Adipocyte (in vitro differentiated cells): ENCODE results near the gene KIRREL3.

Experiments
- DNase-seq: peaks from one replicate; pipeline ENCODE4 v3.0.0-alpha.2; 2015; ENCODE audit warnings: low read depth
- H3K27me3 ChIP-seq: replicated peaks from 2 replicates; pipeline ENCODE4 v1.7.0; 2013; ENCODE audit warnings: mild to moderate bottlenecking, low read length, moderate library complexity; ENCODE audit not compliant: control insufficient read depth, insufficient read depth
- H3K36me3 ChIP-seq: 2 replicates; pipeline ENCODE4 v1.7.0; 2013; ENCODE audit warnings: low read length, mild to moderate bottlenecking, moderate library complexity; ENCODE audit not compliant: control insufficient read depth, insufficient read depth, severe bottlenecking
- H3K4me1 ChIP-seq: 2 replicates; pipeline ENCODE4 v1.7.0; 2013; ENCODE audit warnings: mild to moderate bottlenecking, low read length, moderate library complexity; ENCODE audit not compliant: control insufficient read depth, insufficient read depth
- H3K4me3 ChIP-seq: 2 replicates; pipeline ENCODE4 v1.7.0; 2013; ENCODE audit warnings: mild to moderate bottlenecking, low read length, moderate library complexity
- H3K9ac ChIP-seq: 2 replicates; pipeline ENCODE4 v1.7.0; 2013; ENCODE audit warnings: mild to moderate bottlenecking, low read length, moderate library complexity
- H3K9me3 ChIP-seq: 2 replicates; pipeline ENCODE4 v1.7.0; 2013; ENCODE audit warnings: mild to moderate bottlenecking, low read length, moderate library complexity; ENCODE audit not compliant: control insufficient read depth

The KIRREL3 gene

DNA sequence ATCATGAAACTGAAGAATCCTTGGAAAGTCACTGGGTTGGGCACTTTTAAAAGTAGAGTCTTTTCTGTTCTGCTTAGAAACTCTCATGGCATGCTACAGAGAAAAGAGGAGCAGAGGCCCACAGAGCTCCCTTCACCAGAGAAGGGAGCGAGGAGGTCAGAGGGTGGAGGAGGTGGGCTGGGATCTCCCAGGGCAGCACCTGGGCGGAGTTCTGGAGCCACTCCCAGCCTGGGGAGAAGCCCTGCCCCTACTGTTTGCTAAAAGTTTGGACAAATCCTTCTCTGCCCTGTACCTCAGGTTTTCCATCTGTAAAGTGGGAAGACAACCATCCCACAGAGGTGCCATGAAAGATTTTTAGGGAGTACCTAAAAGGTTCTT is 299.1 kb downstream of the KIRREL3 start:
- no peaks in the 10 kb centered on the region for H3K36me3 ChIP-seq
- no peaks in the 10 kb centered on the region for H3K4me1 ChIP-seq
- peak; percentile 38 for DNase-seq
- H3K9me3 ChIP-seq, result no peaks in the 10 kb centered on the region
- H3K27me3 ChIP-seq, result no peaks in the 10 kb centered on the region
- H3K4me3 ChIP-seq, result no peak overlapping the region
- H3K9ac ChIP-seq, result no peak overlapping the region

DNA sequence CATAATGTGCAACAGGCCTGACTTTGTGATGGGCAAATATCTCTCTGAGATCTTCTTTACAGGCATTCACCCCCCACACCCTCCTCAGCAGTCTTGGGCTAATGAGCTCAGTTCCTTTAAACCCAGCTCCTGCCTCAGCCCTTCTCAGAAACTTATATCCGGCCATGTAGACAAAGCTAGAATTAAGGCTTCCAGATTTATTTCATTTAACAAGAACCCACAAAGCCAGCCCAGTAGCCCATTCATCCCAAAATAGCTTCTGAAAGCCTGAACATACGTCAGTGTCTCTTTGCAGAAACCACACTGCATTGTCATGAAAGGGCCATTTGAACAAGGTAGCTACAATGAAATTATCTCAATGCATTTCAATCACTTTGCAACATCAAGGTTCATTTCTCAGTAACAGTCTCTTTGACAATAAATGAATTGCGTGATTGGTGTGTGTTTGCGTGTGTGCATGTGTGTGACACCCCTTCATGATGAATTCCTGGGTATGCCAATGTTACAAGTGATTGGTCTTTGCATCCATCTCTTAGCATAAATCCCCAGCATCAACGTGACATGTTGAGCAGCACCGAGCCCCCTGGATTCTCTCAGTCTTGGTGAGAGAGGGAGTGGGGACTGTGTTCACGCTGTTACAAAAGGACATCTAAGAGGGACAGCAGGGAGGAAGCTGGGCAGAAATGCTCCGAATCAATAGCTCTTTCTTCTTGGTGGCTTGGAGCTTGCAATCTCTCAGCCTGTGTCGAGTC is 299.6 kb downstream of the KIRREL3 start:
- no peaks in the 10 kb centered on the region for H3K4me1 ChIP-seq
- no peaks in the 10 kb centered on the region for H3K36me3 ChIP-seq
- no peak overlapping the region for H3K9ac ChIP-seq
- H3K27me3 ChIP-seq, result no peaks in the 10 kb centered on the region
- H3K9me3 ChIP-seq, result no peaks in the 10 kb centered on the region
- H3K4me3 ChIP-seq, result no peak overlapping the region
- DNase-seq, result no peak

DNA sequence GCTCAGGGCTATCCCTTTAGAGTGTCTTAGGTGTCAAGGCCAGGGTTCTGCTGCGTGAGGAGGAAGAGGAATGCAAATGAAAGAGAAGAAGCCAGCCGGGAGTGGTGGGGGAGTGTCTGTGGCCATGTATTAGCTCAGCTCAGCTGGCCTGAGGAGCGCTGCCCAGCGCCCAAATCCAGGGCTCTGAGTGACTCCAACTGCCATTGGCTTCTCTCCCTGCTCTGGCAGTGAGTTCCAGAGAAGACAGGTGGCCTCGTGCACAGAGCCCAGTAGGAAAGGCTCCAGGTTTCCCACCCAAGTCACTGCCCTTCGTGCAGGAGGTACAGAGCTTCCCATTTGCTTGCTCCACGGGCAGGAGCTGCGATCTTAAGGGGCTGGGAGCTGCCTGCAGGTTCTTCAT is 302.0 kb downstream of the KIRREL3 start:
- peaks cover 8% of the 10 kb centered on the region for H3K4me1 ChIP-seq
- H3K9ac ChIP-seq, result no peak overlapping the region
- H3K9me3 ChIP-seq, result no peaks in the 10 kb centered on the region
- no peaks in the 10 kb centered on the region for H3K27me3 ChIP-seq
- H3K36me3 ChIP-seq, result no peaks in the 10 kb centered on the region
- H3K4me3 ChIP-seq, result no peak overlapping the region
- no peak for DNase-seq

DNA sequence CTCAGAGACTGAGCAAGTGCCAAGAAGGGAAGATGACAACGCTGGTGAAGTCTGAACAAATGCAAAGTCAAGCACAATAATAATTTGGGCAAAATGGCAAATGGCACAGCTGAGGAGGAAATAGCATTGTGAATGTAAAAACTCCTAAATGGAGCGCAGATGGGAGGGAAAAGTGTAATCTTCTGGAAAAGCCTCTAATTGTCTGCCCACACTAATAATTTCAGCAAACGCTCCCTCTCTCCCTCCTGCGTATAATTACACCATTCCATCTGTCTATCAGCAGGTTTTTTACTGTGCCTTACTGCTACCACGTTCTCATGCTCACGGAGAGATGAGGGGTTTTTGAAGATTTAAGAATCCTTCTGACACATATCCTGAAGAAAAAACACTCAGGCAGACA is 302.6 kb downstream of the KIRREL3 start:
- H3K9ac ChIP-seq, result no peak overlapping the region
- DNase-seq, result no peak
- no peaks in the 10 kb centered on the region for H3K36me3 ChIP-seq
- H3K4me3 ChIP-seq, result no peak overlapping the region
- peaks cover 8% of the 10 kb centered on the region for H3K4me1 ChIP-seq
- H3K9me3 ChIP-seq, result peaks cover under 1% of the 10 kb centered on the region
- no peaks in the 10 kb centered on the region for H3K27me3 ChIP-seq

DNA sequence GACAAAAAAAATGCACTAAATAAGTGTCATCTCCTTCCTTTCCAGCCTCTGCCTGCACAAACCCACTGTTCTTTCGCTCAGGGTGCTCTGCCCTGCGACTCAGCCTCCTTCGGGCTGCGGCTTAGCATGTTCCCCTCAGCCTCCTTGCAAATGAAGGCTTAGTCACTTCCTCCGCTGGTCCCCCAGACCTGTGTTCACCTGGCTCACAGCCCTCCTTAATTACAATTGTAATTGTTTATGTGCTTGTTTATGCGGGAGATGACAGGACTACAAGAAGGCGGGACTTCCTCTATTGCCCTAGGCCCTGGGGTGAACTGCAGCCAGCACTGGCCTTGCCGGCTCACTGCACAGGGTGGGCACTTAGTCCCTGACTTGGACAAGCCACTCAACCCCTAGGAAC is 303.6 kb downstream of the KIRREL3 start:
- DNase-seq, result no peak
- H3K27me3 ChIP-seq, result no peaks in the 10 kb centered on the region

DNA sequence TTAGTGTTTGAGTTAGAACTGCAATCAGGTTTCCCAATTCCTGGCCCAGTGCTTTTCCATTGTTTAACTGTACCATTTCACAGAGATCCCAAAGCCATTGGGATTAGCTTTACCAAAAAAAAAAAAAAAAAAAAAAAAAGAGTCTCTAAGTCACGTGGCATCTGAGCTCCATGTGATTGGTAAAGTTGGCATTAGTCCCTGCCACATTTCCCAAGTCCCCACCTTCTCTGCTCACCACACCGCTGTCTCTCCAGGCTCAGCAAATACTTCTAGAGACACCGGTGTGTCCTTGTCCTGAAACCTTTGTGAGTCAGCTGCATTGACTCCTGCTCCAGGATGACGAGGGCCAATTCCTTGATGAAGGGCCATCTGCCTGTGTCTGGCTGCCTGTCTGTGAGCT is 305.3 kb downstream of the KIRREL3 start:
- no peaks in the 10 kb centered on the region for H3K27me3 ChIP-seq
- H3K4me1 ChIP-seq, result peaks cover 8% of the 10 kb centered on the region
- no peak overlapping the region for H3K4me3 ChIP-seq
- no peaks in the 10 kb centered on the region for H3K36me3 ChIP-seq
- no peak for DNase-seq
- no peak overlapping the region for H3K9ac ChIP-seq
- H3K9me3 ChIP-seq, result peaks cover 3% of the 10 kb centered on the region

More for the DNA sequence above, 303.6 kb downstream of the KIRREL3 start:
- peaks cover 8% of the 10 kb centered on the region for H3K4me1 ChIP-seq
- H3K9ac ChIP-seq, result no peak overlapping the region
- no peaks in the 10 kb centered on the region for H3K36me3 ChIP-seq
- H3K4me3 ChIP-seq, result no peak overlapping the region
- H3K9me3 ChIP-seq, result peaks cover 3% of the 10 kb centered on the region

DNA sequence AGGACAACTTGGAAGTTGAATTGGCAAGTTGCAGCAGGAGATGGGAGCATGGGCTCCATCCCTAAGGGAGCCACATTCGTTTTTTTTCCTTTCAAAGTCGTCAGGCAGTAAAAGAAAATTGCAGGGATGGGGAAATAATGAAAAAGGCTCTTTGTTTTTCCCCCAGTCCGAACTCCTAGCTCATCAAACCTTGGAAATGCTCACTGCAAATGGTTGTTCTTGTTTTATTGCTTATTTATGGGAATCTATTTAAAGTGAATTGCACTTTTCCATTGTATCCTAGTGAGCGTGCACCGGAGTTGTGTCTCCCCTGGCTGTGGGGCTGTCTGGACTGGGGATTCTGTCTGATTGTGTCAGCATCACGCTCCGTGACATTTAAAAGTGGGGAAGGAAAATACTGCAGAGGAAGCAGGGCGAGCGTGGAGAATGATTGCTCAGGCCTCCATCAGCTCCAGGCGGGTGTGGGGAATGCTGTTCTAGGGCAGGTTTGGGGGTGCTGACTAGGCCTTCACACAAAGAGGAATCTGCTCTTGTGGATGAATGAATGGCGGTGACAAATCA is 306.4 kb downstream of the KIRREL3 start:
- no peak for DNase-seq
- H3K4me3 ChIP-seq, result no peak overlapping the region
- no peak overlapping the region for H3K9ac ChIP-seq
- no peaks in the 10 kb centered on the region for H3K27me3 ChIP-seq
- H3K9me3 ChIP-seq, result peaks cover 3% of the 10 kb centered on the region
- no peaks in the 10 kb centered on the region for H3K36me3 ChIP-seq
- H3K4me1 ChIP-seq, result peaks cover 8% of the 10 kb centered on the region

DNA sequence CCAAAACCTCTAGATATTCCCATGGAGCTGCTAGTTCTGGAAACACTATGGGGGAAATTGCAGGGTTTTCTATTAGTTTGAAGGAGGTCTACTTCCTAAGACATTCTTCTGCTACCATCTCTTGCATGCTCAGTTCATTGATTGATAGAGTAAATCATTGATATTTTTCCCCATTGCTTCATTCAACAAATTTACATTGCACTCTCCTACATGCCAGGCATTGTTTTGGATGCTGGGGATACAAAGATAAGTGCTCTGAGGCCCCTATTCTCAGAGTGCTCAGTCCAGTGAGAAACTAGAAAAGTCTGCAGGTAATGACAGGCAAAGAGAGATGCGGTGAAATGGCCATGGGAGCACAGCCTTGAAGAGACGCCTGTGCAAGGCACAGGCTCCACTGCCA is 313.1 kb downstream of the KIRREL3 start:
- H3K4me1 ChIP-seq, result no peaks in the 10 kb centered on the region
- no peaks in the 10 kb centered on the region for H3K9me3 ChIP-seq
- no peak for DNase-seq
- no peak overlapping the region for H3K9ac ChIP-seq
- H3K27me3 ChIP-seq, result no peaks in the 10 kb centered on the region
- no peaks in the 10 kb centered on the region for H3K36me3 ChIP-seq
- no peak overlapping the region for H3K4me3 ChIP-seq

DNA sequence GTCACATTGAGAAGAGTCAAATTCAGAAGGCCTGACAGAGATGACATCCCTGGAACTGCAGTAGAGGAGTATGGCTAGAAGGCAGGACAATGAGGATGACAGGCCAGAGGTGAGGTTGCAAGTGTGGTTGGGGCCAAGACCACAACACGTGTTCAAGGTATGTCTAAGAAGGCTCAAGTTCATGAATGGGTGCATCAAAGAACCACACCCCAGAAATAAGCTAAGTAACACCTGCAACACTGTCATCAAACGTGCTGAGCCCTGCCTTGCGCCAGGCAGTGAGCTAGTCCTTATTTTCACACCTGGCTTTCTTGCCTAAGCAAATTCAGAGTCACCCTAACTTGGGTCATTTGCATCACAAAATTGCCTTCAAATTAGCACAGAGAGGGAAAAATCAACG is 313.6 kb downstream of the KIRREL3 start:
- H3K9me3 ChIP-seq, result no peaks in the 10 kb centered on the region
- H3K4me3 ChIP-seq, result no peak overlapping the region
- H3K27me3 ChIP-seq, result no peaks in the 10 kb centered on the region
- no peak for DNase-seq
- no peaks in the 10 kb centered on the region for H3K4me1 ChIP-seq
- no peaks in the 10 kb centered on the region for H3K36me3 ChIP-seq
- no peak overlapping the region for H3K9ac ChIP-seq

DNA sequence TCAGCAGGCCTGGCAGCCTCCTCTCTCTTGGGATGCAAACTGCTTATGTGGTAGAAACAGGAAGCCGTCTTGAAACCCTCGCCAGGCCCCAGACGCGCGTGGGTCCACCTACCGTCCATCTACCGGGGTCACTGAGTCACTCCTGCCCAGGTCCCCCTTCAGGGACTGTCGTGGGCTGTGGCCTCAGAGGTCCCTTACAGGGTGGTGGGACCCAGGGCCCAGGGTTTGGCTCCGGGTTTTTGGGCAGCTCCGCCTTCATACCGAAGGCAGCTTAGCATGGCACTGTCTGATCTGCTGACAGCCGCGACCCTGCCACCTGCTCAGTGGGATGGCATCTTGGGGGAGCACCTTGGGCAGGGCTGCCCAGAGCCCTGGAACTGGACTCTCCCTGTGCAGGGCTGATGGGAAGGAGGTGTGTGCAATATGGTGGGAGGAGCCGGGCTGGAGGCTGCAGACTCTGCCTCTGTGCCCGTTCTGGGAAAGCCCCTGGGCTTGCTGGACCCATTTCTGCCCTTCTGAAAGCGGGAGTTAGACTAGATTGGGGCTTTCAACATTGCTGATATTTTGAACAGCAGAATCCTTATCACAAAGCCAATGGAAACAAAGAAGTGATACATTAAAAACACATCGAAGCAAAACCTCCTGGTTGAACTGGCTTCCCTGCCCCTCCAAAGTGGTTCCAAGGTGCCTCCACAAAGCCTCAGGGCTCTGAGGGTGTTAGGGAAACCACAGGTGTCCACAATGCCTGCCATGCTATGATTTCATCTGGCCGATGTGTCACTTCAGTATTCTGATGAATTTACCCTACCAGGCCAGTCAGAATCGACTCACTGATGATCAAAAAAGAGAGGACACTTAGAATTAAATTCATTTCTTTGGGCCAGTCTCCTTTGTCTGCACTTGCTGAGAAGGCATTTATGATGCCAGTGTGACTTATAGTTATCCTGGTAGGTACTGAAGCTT is 316.5 kb downstream of the KIRREL3 start:
- no peaks in the 10 kb centered on the region for H3K27me3 ChIP-seq
- H3K4me1 ChIP-seq, result no peaks in the 10 kb centered on the region
- H3K9ac ChIP-seq, result no peak overlapping the region
- DNase-seq, result no peak
- H3K36me3 ChIP-seq, result no peaks in the 10 kb centered on the region
- H3K4me3 ChIP-seq, result no peak overlapping the region
- no peaks in the 10 kb centered on the region for H3K9me3 ChIP-seq

DNA sequence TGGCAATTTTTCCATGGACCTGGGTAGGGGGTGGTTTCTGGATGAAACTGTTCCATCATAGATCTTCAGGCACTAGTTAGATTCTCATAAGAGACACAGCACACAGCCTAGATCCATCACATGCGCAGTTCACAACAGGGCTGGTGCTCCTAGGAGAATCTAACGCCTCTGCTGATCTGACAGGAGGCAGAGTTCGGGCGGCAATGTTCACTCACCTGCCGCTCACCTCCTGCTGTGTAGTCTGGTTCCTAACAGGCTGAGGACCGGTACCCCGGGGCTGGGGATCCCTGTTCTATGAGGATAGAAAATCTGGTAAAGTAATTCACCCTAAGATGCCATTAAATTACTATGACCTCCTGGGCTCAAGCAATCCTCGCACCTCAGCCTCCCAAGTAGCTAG is 318.0 kb downstream of the KIRREL3 start:
- H3K4me1 ChIP-seq, result no peaks in the 10 kb centered on the region
- no peaks in the 10 kb centered on the region for H3K27me3 ChIP-seq
- no peak overlapping the region for H3K9ac ChIP-seq
- H3K4me3 ChIP-seq, result no peak overlapping the region
- no peaks in the 10 kb centered on the region for H3K9me3 ChIP-seq
- H3K36me3 ChIP-seq, result no peaks in the 10 kb centered on the region
- no peak for DNase-seq
